Activated T-cell treated with anti-CD3 and anti-CD28 coated beads, Interleukin-2, amount 50 U/mL, for 4 hours (primary cell): ENCODE results near the gene SYNE2. TPM values are rescaled to one million over a fixed set of nuclear protein-coding genes. Genes with fewer than 3 reads are reported as not detected.
"Not testable (repeated sequence)": the region's sequence is repeated elsewhere in the genome, so short reads cannot be mapped to it uniquely, and the experiment has no call there.

Source experiments
- ATAC-seq, 2 donors: fragments of 200-7000 bp; cut with Tn5 transposase; one replicate each; pipeline ENCODE4 v1.10.0; 2021
- DNase-seq: peaks from one replicate; pipeline ENCODE4 v3.0.0-alpha.2; 2020
- H3K27me3 Mint-ChIP-seq: one replicate; pipeline ENCODE4 v1.8.0; 2021; ENCODE audit warnings: low read depth, mixed read lengths
- H3K36me3 Mint-ChIP-seq: one replicate; pipeline ENCODE4 v1.8.0; 2022; ENCODE audit warnings: mixed read lengths; ENCODE audit not compliant: insufficient read depth
- H3K4me1 Mint-ChIP-seq: one replicate; pipeline ENCODE4 v1.8.0; 2021; ENCODE audit warnings: low read depth, mixed read lengths
- H3K4me3 Mint-ChIP-seq: one replicate; pipeline ENCODE4 v1.8.0; 2021; ENCODE audit warnings: mild to moderate bottlenecking, moderate library complexity, mixed read lengths
- H3K9me3 Mint-ChIP-seq: one replicate; pipeline ENCODE4 v1.8.0; 2021; ENCODE audit warnings: mixed read lengths
- total RNA-seq, 3 donors: library from RNA; stranded (reverse); gene quantifications; one replicate each; pipeline ENCODE4 v1.2.1, GENCODE V29; 2021

Gene SYNE2
- total RNA-seq, 3 donors from 2014 or later, result 6.9 to 11.5 (median 8.6) TPM

GRCh38 chr14:64182908-64183307 lies 330.1 kb downstream of the SYNE2 start:
- not testable (repeated sequence) for ATAC-seq, H3K4me1 Mint-ChIP-seq, H3K9me3 Mint-ChIP-seq, DNase-seq, H3K27me3 Mint-ChIP-seq, H3K4me3 Mint-ChIP-seq
- H3K36me3 Mint-ChIP-seq, result peaks cover 46% of the 10 kb centered on the region

- Mint-ChIP-seq H3K36me3 (peaks cover 47% of the 10 kb centered on the region), H3K4me1 (no peaks in the 10 kb centered on the region), H3K4me3 (no peak overlapping the region), H3K27me3 (no peaks in the 10 kb centered on the region), H3K9me3 (no peaks in the 10 kb centered on the region)
- ATAC-seq, result no peak
- no peak for DNase-seq
These were observed 331.4 kb downstream of the SYNE2 start for GRCh38 chr14:64184103-64184729.

- ATAC-seq, result no peak
- Mint-ChIP-seq H3K27me3 (no peaks in the 10 kb centered on the region), H3K9me3 (no peaks in the 10 kb centered on the region)
These were observed 332.4 kb downstream of the SYNE2 start for GRCh38 chr14:64185184-64185583.

GRCh38 chr14:64186231-64187129 lies 333.7 kb downstream of the SYNE2 start:
- no peaks in the 10 kb centered on the region for H3K9me3 Mint-ChIP-seq
- DNase-seq (no peak), ATAC-seq (no peak)
- H3K4me1 Mint-ChIP-seq, result peaks cover 2% of the 10 kb centered on the region
- H3K4me3 Mint-ChIP-seq, result no peak overlapping the region
- peaks cover 48% of the 10 kb centered on the region for H3K36me3 Mint-ChIP-seq
- H3K27me3 Mint-ChIP-seq, result no peaks in the 10 kb centered on the region

More at GRCh38 chr14:64185184-64185583, 332.4 kb downstream of the SYNE2 start:
- no peak for DNase-seq
- H3K4me3 Mint-ChIP-seq, result no peak overlapping the region
- H3K4me1 Mint-ChIP-seq, result no peaks in the 10 kb centered on the region
- peaks cover 43% of the 10 kb centered on the region for H3K36me3 Mint-ChIP-seq

- DNase-seq, result no peak
- Mint-ChIP-seq H3K4me1 (peaks cover 2% of the 10 kb centered on the region), H3K4me3 (no peak overlapping the region), H3K9me3 (no peaks in the 10 kb centered on the region), H3K27me3 (no peaks in the 10 kb centered on the region), H3K36me3 (peaks cover 46% of the 10 kb centered on the region)
- ATAC-seq, result no peak
These were observed 334.5 kb downstream of the SYNE2 start for GRCh38 chr14:64187331-64187730.

- H3K9me3 Mint-ChIP-seq, result no peaks in the 10 kb centered on the region
- H3K4me3 Mint-ChIP-seq, result no peak overlapping the region
- ATAC-seq (no peak), DNase-seq (no peak)
- peaks cover 40% of the 10 kb centered on the region for H3K36me3 Mint-ChIP-seq
- peaks cover 28% of the 10 kb centered on the region for H3K4me1 Mint-ChIP-seq
- no peaks in the 10 kb centered on the region for H3K27me3 Mint-ChIP-seq
These were observed 338.2 kb downstream of the SYNE2 start for GRCh38 chr14:64190974-64191502.

- no peaks in the 10 kb centered on the region for H3K9me3 Mint-ChIP-seq
- H3K27me3 Mint-ChIP-seq, result no peaks in the 10 kb centered on the region
- H3K36me3 Mint-ChIP-seq, result peaks cover 33% of the 10 kb centered on the region
- H3K4me3 Mint-ChIP-seq, result no peak overlapping the region
- peaks cover 33% of the 10 kb centered on the region for H3K4me1 Mint-ChIP-seq
- no peak for DNase-seq
- ATAC-seq, result no peak
These were observed 339.0 kb downstream of the SYNE2 start for GRCh38 chr14:64191756-64192155.

- DNase-seq (no peak), ATAC-seq (no peak)
- Mint-ChIP-seq H3K27me3 (no peaks in the 10 kb centered on the region), H3K4me3 (no peak overlapping the region), H3K4me1 (peaks cover 36% of the 10 kb centered on the region), H3K9me3 (no peaks in the 10 kb centered on the region), H3K36me3 (peaks cover 24% of the 10 kb centered on the region)
These were observed 341.0 kb downstream of the SYNE2 start for GRCh38 chr14:64193821-64194220.

GRCh38 chr14:64194404-64194803 lies 341.6 kb downstream of the SYNE2 start:
- H3K4me1 Mint-ChIP-seq, result peaks cover 36% of the 10 kb centered on the region
- peaks cover 23% of the 10 kb centered on the region for H3K36me3 Mint-ChIP-seq
- H3K4me3 Mint-ChIP-seq, result no peak overlapping the region
- no peak for ATAC-seq
- no peaks in the 10 kb centered on the region for H3K9me3 Mint-ChIP-seq
- no peaks in the 10 kb centered on the region for H3K27me3 Mint-ChIP-seq
- no peak for DNase-seq

GRCh38 chr14:64195199-64195598 lies 342.4 kb downstream of the SYNE2 start:
- H3K4me3 Mint-ChIP-seq, result peak overlapping the region; percentile 27
- H3K36me3 Mint-ChIP-seq, result peaks cover 18% of the 10 kb centered on the region
- no peaks in the 10 kb centered on the region for H3K27me3 Mint-ChIP-seq
- ATAC-seq (peak in 1 of 2 donors; percentile 46), DNase-seq (no peak)
- peaks cover 36% of the 10 kb centered on the region for H3K4me1 Mint-ChIP-seq
- H3K9me3 Mint-ChIP-seq, result no peaks in the 10 kb centered on the region

GRCh38 chr14:64196056-64196455 lies 343.3 kb downstream of the SYNE2 start:
- H3K9me3 Mint-ChIP-seq, result no peaks in the 10 kb centered on the region
- H3K4me3 Mint-ChIP-seq, result no peak overlapping the region
- H3K27me3 Mint-ChIP-seq, result no peaks in the 10 kb centered on the region
- H3K4me1 Mint-ChIP-seq, result peaks cover 36% of the 10 kb centered on the region
- peaks cover 11% of the 10 kb centered on the region for H3K36me3 Mint-ChIP-seq
- ATAC-seq (no peak), DNase-seq (no peak)

GRCh38 chr14:64196814-64197411 lies 344.1 kb downstream of the SYNE2 start:
- ATAC-seq, result peak; percentile 41 to 57
- Mint-ChIP-seq H3K9me3 (no peaks in the 10 kb centered on the region), H3K36me3 (peaks cover 7% of the 10 kb centered on the region), H3K4me3 (peak overlapping the region; percentile 72), H3K4me1 (peaks cover 34% of the 10 kb centered on the region), H3K27me3 (no peaks in the 10 kb centered on the region)
- DNase-seq, result no peak

GRCh38 chr14:64197996-64198395 lies 345.2 kb downstream of the SYNE2 start:
- no peaks in the 10 kb centered on the region for H3K9me3 Mint-ChIP-seq
- no peak for DNase-seq
- H3K27me3 Mint-ChIP-seq, result no peaks in the 10 kb centered on the region
- H3K36me3 Mint-ChIP-seq, result peaks cover 3% of the 10 kb centered on the region
- peaks cover 36% of the 10 kb centered on the region for H3K4me1 Mint-ChIP-seq
- H3K4me3 Mint-ChIP-seq, result no peak overlapping the region
- no peak for ATAC-seq

- Mint-ChIP-seq H3K4me3 (no peak overlapping the region), H3K9me3 (no peaks in the 10 kb centered on the region), H3K27me3 (no peaks in the 10 kb centered on the region), H3K4me1 (peaks cover 38% of the 10 kb centered on the region), H3K36me3 (peaks cover 8% of the 10 kb centered on the region)
- ATAC-seq (no peak), DNase-seq (no peak)
These were observed 345.7 kb downstream of the SYNE2 start for GRCh38 chr14:64198486-64198885.
